DOHH2 (cell line): ENCODE results near the gene KIF5C.

Experiments
- EZH2phosphoT487 ChIP-seq: fragments of 200-600 bp; sonication (generic); IDR thresholded peaks from 2 replicates; pipeline ENCODE4 v1.6.1; 2017; ENCODE audit warnings: borderline replicate concordance, mild to moderate bottlenecking, antibody characterized with exemption, low read length, moderate library complexity, mixed read lengths
- TF ChIP-seq, protein P1 (sequence below): fragments of 200-600 bp; sonication (generic); IDR thresholded peaks from one replicate; pipeline ENCODE4 v1.5.1; 2014; ENCODE audit warnings: antibody characterized with exemption, mild to moderate bottlenecking, low read depth, low read length; ENCODE audit not compliant: poor library complexity, severe bottlenecking

DNA sequence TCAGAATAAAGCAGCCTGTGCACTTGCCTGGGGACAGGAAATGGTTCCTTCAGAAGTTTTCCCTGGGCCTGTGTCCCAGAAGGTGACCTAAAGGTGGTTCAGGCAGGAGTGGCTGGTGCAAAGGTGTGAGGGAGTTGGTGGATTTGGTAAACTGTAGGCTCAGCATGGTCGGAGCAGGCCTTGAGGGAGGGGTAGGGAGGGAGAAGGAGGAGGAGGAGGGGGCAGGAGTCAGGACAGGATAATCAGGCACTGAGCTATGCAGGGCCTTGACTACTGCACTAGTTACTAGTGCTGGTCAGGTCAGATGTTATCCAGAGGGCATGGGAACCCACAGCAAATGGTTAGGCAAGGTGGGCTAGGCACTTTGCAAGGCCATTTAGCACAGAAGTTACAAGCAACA lies 184.8 kb downstream of the KIF5C start:
- TF ChIP-seq, protein P1, sequence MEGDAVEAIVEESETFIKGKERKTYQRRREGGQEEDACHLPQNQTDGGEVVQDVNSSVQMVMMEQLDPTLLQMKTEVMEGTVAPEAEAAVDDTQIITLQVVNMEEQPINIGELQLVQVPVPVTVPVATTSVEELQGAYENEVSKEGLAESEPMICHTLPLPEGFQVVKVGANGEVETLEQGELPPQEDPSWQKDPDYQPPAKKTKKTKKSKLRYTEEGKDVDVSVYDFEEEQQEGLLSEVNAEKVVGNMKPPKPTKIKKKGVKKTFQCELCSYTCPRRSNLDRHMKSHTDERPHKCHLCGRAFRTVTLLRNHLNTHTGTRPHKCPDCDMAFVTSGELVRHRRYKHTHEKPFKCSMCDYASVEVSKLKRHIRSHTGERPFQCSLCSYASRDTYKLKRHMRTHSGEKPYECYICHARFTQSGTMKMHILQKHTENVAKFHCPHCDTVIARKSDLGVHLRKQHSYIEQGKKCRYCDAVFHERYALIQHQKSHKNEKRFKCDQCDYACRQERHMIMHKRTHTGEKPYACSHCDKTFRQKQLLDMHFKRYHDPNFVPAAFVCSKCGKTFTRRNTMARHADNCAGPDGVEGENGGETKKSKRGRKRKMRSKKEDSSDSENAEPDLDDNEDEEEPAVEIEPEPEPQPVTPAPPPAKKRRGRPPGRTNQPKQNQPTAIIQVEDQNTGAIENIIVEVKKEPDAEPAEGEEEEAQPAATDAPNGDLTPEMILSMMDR, result no peak
- no peak for TF ChIP-seq EZH2phosphoT487
